K562 (cell line): ENCODE data around the gene NOM1. TPM values are rescaled to one million over a fixed set of nuclear protein-coding genes. Genes with fewer than 3 reads are reported as not detected.

Experiments
- ATAC-seq: fragments of 200-7000 bp; cut with Tn5 transposase; 3 replicates; pipeline ENCODE4 v1.9.1; 2020; ENCODE audit warnings: moderate library complexity
- BruUV-seq: library from RNA; stranded (reverse); fragments of 400-500 nt; replicated peaks from 2 replicates; lab custom pipeline; 2021; lab: Mats Ljungman, UMichigan
- CTCF ChIA-PET: fragments of 300-600 bp; formaldehyde crosslinking; extraction: SDS; loops from one replicate; lab custom pipeline; 2021; ENCODE audit warnings: low intra/inter-chr PET ratio; lab: Yijun Ruan, JAX
- POLR2A ChIA-PET: fragments of 300-600, 350-650 bp; sonication (Branson Sonifier 250); formaldehyde crosslinking; extraction: SDS; loops from one replicate; lab custom pipeline; 2021; ENCODE audit warnings: antibody characterized with exemption, inconsistent platforms; lab: Yijun Ruan, JAX
- DNase-seq, 4 experiments: peaks; one replicate each; pipeline versions ENCODE4 v3.0.0 to v3.0.0-alpha.2; 2011 to 2018; ENCODE audit warnings: low spot score in 3 of 4, mixed read lengths in 3 of 4; ENCODE audit errors: extremely low read depth in 1 of 4
- FAIRE-seq: peaks from 2 replicates; lab custom pipeline; 2011; peaks lifted over from hg19 to GRCh38; lab: Jason Lieb, UNC
- H2AFZ ChIP-seq: 2 replicates; pipeline ENCODE4 v1.6.0; 2011; ENCODE audit warnings: low read depth, low read length, control low read depth, inconsistent platforms
- H3K27ac ChIP-seq: fragments of 200-600 bp; 3 replicates; pipeline ENCODE4 v1.8.0; 2011; ENCODE audit warnings: low read depth, mild to moderate bottlenecking, control low read depth, inconsistent platforms, low read length, moderate library complexity, mixed read lengths; ENCODE audit errors: extremely low read depth
- H3K27me3 ChIP-seq, 2 experiments: fragments of 300-600 bp in 1 of 2; 2 replicates in 1 of 2; 3 replicates in 1 of 2; pipeline versions ENCODE4 v1.6.0 to v1.8.0; 2011; ENCODE audit warnings: inconsistent platforms in 2 of 2, low read length in 2 of 2, mild to moderate bottlenecking in 1 of 2, mixed read lengths in 1 of 2, moderate library complexity in 1 of 2; ENCODE audit not compliant: control insufficient read depth in 2 of 2, insufficient read depth in 2 of 2
- H3K36me3 ChIP-seq: fragments of 300-600 bp; 3 replicates; pipeline ENCODE4 v1.8.0; 2011; ENCODE audit warnings: mild to moderate bottlenecking, low read length, inconsistent platforms; ENCODE audit not compliant: control insufficient read depth, insufficient read depth
- H3K4me1 ChIP-seq, 2 experiments: fragments of 200-600 bp in 1 of 2; replicated peaks in 1 of 2; 2 replicates in 1 of 2; 3 replicates in 1 of 2; pipeline versions ENCODE4 v1.5.1 to v1.8.0; 2011; ENCODE audit warnings: inconsistent platforms in 2 of 2, low read length in 2 of 2, mild to moderate bottlenecking in 1 of 2, mixed read lengths in 1 of 2, moderate library complexity in 1 of 2; ENCODE audit not compliant: control insufficient read depth in 2 of 2, insufficient read depth in 2 of 2
- H3K4me2 ChIP-seq: 2 replicates; pipeline ENCODE4 v1.6.1; 2011; ENCODE audit warnings: low read length, control low read depth, inconsistent platforms, mixed read lengths; ENCODE audit not compliant: insufficient read depth
- H3K4me3 ChIP-seq: fragments of 200-600 bp; sonication (generic), shearing (Covaris generic); 2 replicates; pipeline ENCODE4 v1.5.1; 2016; ENCODE audit warnings: control low read depth, inconsistent platforms
- H3K79me2 ChIP-seq: fragments of 200-600 bp; 3 replicates; pipeline ENCODE4 v1.8.0; 2011; ENCODE audit warnings: low read length, inconsistent platforms; ENCODE audit not compliant: control insufficient read depth, insufficient read depth
- H3K9ac ChIP-seq, 2 experiments: 2 replicates each; pipeline versions ENCODE4 v1.6.0 to v1.6.1; 2011; ENCODE audit warnings: low read depth in 2 of 2, low read length in 2 of 2, control low read depth in 1 of 2, inconsistent platforms in 1 of 2, mild to moderate bottlenecking in 1 of 2, mixed read lengths in 1 of 2; ENCODE audit not compliant: insufficient read depth in 1 of 2
- H3K9me1 ChIP-seq: one replicate; pipeline ENCODE4 v1.6.0; 2011; ENCODE audit warnings: inconsistent platforms, mild to moderate bottlenecking, low read length, moderate library complexity; ENCODE audit not compliant: control insufficient read depth, insufficient read depth
- H3K9me3 ChIP-seq: replicated peaks from 2 replicates; pipeline ENCODE4 v1.5.1; 2011; ENCODE audit warnings: low read depth, low read length, inconsistent platforms; ENCODE audit not compliant: control insufficient read depth, insufficient read depth
- H4K20me1 ChIP-seq: replicated peaks from 2 replicates; pipeline ENCODE4 v1.6.1; 2011; ENCODE audit warnings: low read length, inconsistent platforms, mixed read lengths; ENCODE audit not compliant: control insufficient read depth, insufficient read depth
- NFIX ChIP-seq: fragments of 250-450 bp; sonication (Bioruptor Pico); IDR thresholded peaks from 2 replicates; pipeline ENCODE4 v1.4.0; 2020; ENCODE audit warnings: low read depth, mild to moderate bottlenecking, moderate library complexity
- PML ChIP-seq: IDR thresholded peaks from 2 replicates; pipeline ENCODE4 v1.6.1; 2012; ENCODE audit warnings: low read length, inconsistent platforms
- ZBTB26 ChIP-seq: fragments of 450-650 bp; formaldehyde crosslinking; IDR thresholded peaks from 2 replicates; pipeline ENCODE4 v1.4.0; 2022; ENCODE audit warnings: missing genetic modification characterization
- ZKSCAN1 ChIP-seq: fragments of 150-350 bp; IDR thresholded peaks from 2 replicates; pipeline ENCODE4 v1.6.1; 2016; ENCODE audit warnings: low read depth, low read length
- ZNF445 ChIP-seq: fragments of 250-450 bp; sonication (Bioruptor Pico); IDR thresholded peaks from 2 replicates; pipeline ENCODE4 v1.4.0; 2020; ENCODE audit warnings: low read depth, mild to moderate bottlenecking, moderate library complexity
- WGBS: fragments of 100-300 bp; shearing (Covaris generic); methylation state at CpG from one replicate; pipeline ENCODE4 v1.1.6; 2016; ENCODE audit warnings: low coverage, mixed read lengths; ENCODE audit not compliant: insufficient coverage; ENCODE audit errors: missing lambda C conversion rate; 5-methylcytosine and 5-hydroxymethylcytosine counted together
- in situ Hi-C: fragments of 300-500 bp; cut with MboI; formaldehyde crosslinking; loops from 4 replicates; pipeline ENCODE4 v1.15.0; 2018; ENCODE audit warnings: inconsistent platforms, mixed read lengths
- intact Hi-C: fragments of 100-400 bp; cut with micrococcal nuclease; formaldehyde crosslinking; loops from 2 replicates; pipeline ENCODE4 v1.14.2; 2022
- polyA plus RNA-seq, 8 experiments: library from polyadenylated mRNA; depleted of rRNA in 4 of 8; stranded (reverse) in 5 of 8; unstranded in 3 of 8; fragments of >200 nt; fragmentation: Nextera tagmentation in 2 of 8; fragmentation: Illumina TruSeq in 1 of 8; extraction: Ambion mirVana in 2 of 8; extraction: Trizol in 1 of 8; gene quantifications; 2 replicates each; pipeline versions ENCODE4 v1.2.1 to v1.2.3, GENCODE V29; 2011 to 2014; ENCODE audit warnings: inconsistent platforms in 1 of 8, missing spikeins in 1 of 8
- total RNA-seq, 7 experiments: library from RNA; depleted of rRNA in 6 of 7; stranded (reverse); fragments of >200 nt in 6 of 7; fragmentation: Illumina TruSeq in 2 of 7; extraction: Trizol in 2 of 7; gene quantifications; 2 replicates each; pipeline versions ENCODE4 v1.2.1 to v1.2.3, GENCODE V29; 2011 to 2021; ENCODE audit warnings: low replicate concordance in 1 of 7

The NOM1 gene
- total and polyA plus RNA-seq, 9 of the 15 experiments (the other 6 are each of a cell fraction or from before 2014, with no cell fraction given), result 6.8 to 47.3 (median 37.4) TPM

GRCh38 chr7:157011333-157012112, 62.0 kb downstream of the NOM1 start (continued):
- TF ChIP-seq NFIX (CRISPR knock-in tag) (no peak), ZBTB26 (CRISPR knock-in tag) (no peak), PML (no peak)

GRCh38 chr7:157012113-157012547, 62.6 kb downstream of the NOM1 start:
- FAIRE-seq, result no peak
- ChIA-PET CTCF (no interaction called here), POLR2A (interaction anchor here (0.6 to 0.7 kb wide), 2 partner anchors 9 to 15 kb away, joined by 3 read pairs; no protein-coding TSS in a partner anchor)
- Histone ChIP-seq H3K36me3 (no peaks in the 10 kb centered on the region), H2AFZ (no peak overlapping the region), H3K27ac (no peak overlapping the region), H3K4me3 (no peak overlapping the region), H3K9ac (no peak overlapping the region), H3K79me2 (no peaks in the 10 kb centered on the region), H3K4me2 (peak overlapping the region; percentile 84; the same call in 1 of the 2 replicates), H3K27me3 (peaks cover 27 to 67% of the 10 kb centered on the region in 2 experiments; a peak in 4 of 5 replicates), H3K4me1 (peaks cover 4 to 34% of the 10 kb centered on the region in 2 experiments), H3K9me1 (no peaks in the 10 kb centered on the region), H4K20me1 (no peaks in the 10 kb centered on the region), H3K9me3 (no peaks in the 10 kb centered on the region)
- DNase-seq, result no peak
- in situ Hi-C loops, result no loop called here
- no TSS peak for BruUV-seq
- no peak for ATAC-seq
- TF ChIP-seq ZNF445 (CRISPR knock-in tag), result no peak
- TF ChIP-seq ZKSCAN1, result peak; percentile 87
- intact Hi-C loops, result no loop called here
- WGBS, result 31% methylated on average over 8 of the region's 10 CpGs
